Keratinocyte (primary cell): ENCODE data around the gene MAGEF1.

Source experiments
- CTCF ChIP-seq, 3 experiments: IDR thresholded peaks in 1 of 3; conservative IDR thresholded peaks in 1 of 3; optimal IDR thresholded peaks in 1 of 3; 2 replicates in 2 of 3; 3 replicates in 1 of 3; pipeline versions ENCODE3 to v1.5.1; 2011; ENCODE audit warnings: low read length in 3 of 3, mild to moderate bottlenecking in 3 of 3, moderate library complexity in 2 of 3, control low read depth in 1 of 3, inconsistent platforms in 1 of 3; ENCODE audit not compliant: insufficient read depth in 2 of 3; ENCODE audit errors: extremely low read depth in 1 of 3
- EZH2 ChIP-seq: IDR thresholded peaks from one replicate; pipeline ENCODE4 v1.6.1; 2012; ENCODE audit warnings: inconsistent platforms, mild to moderate bottlenecking, low read length, moderate library complexity

- TF ChIP-seq CTCF (optimal IDR thresholded peaks at IDR 0.05 in 1 of 3, IDR thresholded peaks at IDR 0.05 in 1 of 3, conservative IDR thresholded peaks at IDR 0.05 in 1 of 3; ENCODE audit: extremely low read depth in 1 of 3, insufficient read depth in 2 of 3, low read length in 3 of 3) (no peak), EZH2 (no peak)
Measured at GRCh38 chr3:184663756-184664155, 48.1 kb downstream of the MAGEF1 start.
